ENCODE measurements around the gene MSRB1.
"Not testable (repeated sequence)": the region's sequence is repeated elsewhere in the genome, so short reads cannot be mapped to it uniquely, and the experiment has no call there.

The MSRB1 gene

DNA sequence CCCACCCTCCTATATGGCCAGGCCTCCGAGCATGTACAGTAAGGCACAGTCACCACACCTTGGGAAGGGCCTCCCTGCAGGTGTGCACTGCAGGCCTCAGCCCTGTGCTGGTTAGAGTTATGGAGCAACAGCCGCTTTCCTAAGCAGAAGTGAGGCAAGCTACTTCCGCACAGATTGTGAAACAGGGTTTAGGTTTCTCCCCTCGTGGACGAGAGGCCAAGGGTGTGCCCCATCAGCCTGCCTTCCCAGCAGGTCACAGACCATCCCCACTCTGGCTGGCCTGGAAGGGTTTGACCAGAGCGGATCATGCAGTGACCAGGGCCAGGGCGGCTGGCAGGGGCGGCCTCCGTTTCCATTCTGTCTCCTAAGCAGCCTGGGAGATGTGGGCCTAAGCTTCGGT is 4.7 kb downstream of the MSRB1 start:
- DNase-seq: no peak

DNA sequence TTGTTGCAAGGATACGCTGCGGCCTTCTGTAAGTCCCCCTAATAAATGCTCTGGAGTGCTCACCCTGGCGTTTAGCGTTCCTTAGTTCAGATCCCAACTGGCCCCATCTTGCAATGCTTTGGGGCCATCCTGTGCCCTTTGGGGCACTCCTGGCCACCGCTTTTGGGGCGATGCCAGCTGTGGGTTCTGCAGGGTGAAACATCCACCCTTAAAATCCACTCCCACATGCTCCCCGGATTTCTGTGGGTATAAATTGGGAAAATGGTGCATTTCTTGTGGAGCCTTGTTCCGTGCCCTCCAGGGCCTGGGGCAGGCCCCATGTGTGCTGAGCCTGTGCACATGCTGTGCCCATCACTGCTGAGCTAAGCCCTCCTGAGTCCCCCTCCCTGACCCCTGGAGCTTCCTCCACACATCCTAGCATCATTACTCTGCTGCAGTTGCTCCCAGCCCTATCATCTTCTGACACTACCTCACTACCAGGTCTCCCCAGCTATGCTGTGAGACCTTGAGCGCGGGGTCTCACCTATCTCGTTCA is 6.0 kb downstream of the MSRB1 start:
- no peak for DNase-seq

DNA sequence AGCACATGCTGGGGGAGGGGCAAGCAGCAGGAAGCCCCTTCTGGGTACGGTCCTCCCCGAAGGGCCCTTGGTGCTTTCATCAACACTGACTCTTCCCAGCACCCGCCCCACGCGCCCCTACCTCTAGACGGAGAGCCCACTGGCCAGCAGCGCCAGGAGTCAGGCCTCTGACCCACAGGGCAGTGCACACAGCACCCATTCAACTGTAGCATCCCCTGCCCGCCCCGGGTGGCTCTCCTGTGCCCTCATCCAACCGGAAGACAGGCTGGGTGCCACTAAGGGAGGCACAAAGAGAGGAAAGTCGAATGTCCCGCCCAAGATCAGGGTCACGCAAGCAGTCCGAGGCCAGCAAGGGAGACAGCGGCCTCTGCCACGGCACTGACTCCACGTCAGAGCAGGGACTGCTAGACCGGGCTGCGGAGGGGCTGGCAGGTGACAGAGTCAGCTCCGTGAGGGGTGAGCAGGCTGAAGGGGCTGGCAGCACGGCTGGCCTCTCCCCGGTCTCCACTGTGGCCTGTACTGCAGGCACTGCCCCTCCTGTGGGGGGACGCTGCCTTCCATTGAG is 9.8 kb downstream of the MSRB1 start:
- no peak for DNase-seq

DNA sequence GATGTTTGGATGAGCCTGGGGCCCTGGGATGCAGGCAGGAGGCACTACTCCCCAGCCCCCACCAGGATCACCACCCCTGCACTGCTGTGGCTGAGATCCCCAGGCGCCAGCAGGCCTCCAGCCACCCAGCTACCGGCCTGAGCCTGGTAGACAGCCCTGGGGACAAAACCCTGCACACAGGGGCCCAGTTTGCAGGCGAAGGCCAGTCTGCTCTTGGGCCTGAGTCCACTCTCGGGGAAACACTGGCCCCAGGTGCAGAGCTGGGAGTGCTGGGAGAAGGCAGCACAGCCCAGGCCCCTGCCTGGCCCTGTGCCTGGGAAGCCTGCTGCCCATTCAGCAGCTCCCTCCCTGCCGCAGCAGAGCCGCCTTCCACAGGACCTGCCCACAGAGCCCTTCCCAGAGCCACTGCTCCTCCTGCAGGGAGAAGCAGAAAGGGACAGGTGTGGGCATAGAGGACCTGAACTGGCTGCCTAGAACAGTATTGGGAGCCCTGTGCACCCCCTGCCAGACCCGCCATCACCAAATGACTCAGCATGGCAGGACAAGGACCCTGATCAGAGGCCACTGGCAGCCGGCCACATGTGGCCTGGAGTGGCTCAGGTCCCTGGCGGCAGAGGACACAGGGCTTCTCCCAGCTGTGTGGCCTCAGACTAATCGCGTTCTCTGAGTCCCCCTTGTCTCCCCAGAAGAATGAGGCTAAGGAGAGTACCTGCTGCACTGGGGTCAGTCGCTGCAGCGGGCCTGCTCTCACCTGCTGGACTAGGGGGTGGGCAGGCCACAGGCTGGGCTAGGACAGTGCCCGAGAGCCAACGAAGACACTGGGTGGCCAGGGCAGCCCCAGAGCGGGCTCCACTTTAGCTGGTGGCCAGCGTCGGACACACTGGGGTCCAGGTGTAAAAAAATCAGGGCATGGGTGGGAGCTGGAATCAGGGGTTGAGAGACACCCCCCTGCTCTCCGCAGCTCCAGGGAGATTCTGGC is 10.7 kb downstream of the MSRB1 start:
- DNase-seq: no peak

DNA sequence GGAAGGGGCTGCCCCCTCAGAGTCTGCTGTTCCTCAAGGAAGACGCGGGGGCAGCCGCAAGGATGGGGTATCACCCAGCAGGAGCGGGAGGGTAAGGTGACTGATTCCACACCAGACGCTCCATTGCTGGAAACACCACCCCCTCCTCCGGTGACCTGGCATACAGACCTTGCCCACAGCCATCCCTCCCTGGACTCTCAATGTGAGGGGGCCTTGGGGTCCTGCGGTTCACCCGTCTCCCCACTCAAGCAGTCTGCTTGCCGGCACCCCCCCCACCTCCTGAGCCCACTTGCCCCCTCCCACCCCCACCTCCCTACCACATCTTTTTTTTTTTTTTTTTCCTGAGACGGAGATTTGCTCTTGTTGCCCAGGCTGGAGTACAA is 12.7 kb downstream of the MSRB1 start:
- no peak for DNase-seq

DNA sequence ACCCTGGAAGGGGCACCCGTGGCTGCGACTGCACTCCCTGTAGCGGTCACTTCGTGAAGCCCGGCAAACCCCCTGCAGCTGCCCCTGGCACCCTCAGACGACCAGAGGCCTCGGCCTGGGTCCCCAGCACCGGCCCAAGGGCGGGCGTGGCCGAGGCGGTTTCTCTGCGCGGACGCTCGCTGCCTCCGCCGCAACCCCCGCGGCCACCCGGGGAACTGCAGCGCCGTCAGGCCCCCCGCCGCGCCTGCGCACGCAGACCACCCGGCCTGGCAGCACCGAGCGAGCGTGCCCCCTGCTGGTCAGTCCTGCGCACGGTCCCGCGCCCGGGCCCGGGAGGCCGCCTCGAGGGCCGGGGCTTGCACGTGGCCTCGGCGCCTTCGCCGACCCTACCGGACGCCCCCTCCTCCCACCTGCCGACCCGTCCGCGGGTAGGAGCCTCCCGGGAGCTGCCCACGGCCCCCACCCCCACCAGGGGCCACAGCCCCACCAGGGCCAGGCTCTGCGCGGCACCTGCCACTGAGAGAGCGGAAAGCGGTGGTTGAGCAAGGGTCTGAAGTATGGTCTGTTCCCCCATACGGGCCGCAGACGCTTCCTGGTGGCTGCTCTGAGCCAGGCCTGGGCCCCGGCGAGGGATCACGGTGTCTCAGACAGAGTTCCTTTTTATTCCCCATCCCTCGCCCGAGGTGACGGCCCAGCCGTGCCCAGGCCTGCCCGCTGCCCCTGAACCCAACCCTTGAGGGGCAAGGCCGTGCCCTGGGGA is 13.2 kb downstream of the MSRB1 start:
- DNase-seq: peak; percentile 84

DNA sequence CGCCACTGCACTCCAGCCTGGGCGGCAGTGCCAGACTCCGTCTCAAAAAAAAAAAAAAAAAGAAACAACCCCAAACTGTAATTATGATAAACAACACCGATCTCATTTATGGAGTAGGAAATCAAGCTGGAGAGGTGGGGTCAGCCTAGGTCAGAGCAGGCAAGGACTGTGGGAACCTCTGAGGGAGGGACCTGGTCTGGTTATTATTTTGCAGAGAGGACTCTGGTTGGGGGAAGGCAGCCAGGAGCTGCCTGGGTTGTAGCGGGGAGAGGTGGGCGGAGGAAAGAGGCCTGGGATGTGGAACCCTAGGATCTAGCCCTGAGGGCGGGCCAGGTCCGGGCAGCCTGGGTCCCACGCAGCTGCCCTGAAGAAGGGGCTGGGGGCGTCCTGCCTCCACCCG is 13.9 kb downstream of the MSRB1 start:
- DNase-seq: no peak

DNA sequence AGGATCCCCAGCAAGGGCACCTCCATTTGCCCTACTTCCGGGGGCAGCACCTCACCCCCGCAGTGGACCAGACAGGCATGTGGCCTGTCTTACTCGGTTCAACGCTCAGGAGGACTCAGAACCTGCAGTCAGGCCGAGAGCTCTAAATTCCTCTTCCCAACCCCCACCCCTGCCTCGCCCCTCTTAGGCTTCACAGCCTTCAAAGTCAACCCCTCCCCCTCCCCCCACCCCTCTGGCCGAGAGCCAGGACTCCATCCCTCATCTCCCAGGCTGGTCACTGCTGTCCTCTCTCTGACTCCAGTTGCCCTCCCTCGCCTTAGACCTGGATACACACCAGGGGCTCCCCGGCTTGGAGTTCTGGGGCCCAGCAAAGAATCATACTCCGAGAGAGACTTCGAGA is 16.7 kb downstream of the MSRB1 start:
- DNase-seq: no peak

DNA sequence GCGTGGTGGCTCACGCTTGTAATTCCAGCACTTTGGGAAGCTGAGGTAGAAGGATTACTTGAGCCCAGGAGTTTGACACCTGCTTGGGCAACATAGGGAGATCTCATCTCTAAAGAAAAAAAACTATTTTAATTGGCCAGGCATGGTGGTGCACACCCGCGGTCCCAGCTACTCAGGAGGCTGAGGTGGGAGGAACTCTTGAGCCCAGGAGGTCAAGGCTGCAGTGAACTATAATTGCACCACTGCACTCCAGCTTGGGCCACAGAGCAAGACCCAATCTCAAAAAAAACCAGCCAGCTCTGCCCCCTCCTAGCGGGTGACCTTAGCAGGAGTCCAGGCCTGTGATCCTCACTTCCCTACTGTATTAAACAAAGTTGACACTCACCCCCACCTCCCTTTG is 18.9 kb downstream of the MSRB1 start:
- no peak for DNase-seq

DNA sequence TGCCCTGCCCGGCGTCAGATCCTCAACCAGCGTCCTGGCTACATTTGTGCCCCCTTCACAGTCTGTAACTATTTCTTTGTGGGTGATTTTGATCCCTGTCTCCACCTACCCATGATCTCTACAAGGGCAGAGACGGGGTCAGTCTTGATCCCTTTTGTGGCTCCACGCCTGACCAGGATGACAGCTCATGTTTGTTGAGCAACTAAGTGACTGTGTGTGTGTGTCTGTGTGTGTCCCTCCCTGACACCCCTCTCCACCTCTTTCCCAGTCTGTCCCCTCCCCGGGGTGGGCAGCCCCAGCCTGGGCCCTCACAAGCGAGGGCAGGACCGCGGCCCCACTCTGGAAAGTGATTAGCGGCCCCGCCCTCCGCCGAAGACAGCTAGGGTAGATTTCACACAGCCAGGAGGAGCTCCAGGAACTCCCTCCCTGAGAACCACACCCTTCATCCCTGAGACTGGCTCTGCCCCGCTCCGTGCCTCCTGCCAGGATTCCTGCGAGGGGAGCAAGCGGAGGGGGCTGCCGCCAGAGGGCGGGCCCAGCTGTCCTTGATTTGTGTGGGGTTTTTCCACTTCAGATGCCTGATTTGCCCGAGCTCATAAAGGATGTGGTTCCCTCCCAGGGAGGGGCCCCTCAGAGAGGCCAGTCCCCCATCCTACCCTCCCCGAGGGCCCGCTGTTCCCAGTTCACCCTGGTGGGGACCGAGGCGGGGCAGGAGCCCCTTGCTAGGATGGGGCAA is 19.5 kb downstream of the MSRB1 start:
- DNase-seq: no peak

DNA sequence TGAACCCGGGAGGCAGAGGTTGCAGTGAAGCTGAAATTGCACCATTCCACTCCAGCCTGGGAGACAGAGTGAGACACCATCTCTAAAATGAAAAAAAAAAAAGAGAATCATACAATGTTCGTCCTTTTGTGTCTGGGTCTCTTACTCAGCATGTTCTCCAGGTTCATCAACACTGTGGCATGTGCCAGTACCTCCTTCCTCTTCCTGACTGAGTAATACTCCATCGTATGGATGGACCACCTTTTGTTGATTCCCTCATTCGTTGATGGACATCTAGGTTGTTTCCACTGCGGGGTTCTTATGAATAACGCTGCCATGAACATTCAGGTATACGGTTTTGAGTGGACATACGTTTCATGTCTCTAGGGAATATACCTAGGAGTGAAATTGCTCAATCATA is 20.6 kb downstream of the MSRB1 start:
- no peak for DNase-seq

DNA sequence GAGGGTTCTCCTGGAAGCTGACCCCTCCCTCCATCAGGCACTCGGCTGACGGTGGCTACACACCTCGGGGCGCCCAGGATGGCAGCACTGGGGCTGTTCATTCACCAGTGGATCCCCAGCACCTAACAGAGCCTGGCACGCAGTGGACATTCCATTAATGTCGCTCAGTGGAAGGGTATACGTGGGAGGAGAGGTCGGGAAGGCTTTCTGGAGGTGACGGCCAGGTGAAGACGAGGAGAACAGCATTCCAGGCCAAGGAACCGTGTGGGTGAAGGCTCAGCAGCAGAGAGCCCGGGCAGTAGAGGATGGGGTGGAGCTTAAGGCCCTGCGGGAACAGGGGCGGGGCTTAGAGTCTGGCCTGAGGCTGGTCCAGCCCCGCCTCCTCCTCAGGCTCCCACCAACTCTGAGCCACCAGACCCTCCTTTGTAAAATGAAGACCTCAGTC is 22.2 kb downstream of the MSRB1 start:
- no peak for DNase-seq

DNA sequence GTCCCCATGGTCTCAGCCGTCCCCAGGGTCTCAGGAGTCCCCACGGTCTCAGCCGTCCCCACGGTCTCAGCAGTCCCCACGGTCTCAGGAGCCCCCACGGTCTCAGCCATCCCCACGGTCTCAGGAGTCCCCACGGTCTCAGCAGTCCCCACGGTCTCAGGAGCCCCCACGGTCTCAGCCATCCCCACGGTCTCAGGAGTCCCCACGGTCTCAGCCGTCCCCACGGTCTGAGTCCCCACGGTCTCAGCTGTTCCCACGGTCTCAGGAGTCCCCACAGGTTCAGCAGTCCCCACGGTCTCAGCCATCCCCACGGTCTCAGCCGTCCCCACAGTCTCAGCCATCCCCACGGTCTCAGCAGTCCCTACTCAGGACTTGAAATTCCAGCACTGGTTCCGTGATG is 22.9 kb downstream of the MSRB1 start:
- DNase-seq: not testable (repeated sequence)

DNA sequence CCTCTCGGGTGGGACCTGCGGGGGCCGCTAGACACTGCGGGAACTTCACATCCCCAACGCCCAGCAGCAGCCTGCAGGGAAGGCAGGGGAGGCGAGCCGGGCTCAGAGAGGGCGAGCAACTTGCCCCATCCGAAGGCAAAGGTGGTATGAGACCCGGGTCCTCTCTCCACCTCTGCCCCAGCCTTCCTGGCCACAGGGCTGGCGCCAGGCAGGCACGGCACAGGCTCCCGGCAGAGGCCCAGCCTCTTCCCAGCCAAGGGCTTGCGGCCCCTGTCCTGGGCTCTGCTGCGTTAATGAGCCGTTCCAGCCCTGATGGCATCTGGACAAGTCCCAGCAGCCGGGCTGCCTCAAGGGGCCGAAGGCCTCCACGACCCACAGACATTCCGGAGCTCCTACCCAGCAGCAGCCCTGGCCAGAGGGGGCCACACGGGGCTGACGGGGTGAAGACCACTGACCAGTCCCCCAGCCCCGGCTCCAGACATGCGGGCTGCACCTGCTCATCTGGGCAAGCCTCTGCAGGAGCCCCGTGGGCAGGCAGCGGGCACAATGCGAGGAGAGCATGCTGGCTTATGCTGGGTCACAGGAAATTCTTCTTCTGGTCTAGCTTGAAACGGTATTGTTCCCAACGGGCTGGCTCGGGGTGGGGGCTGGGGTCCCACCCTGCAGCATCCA is 23.5 kb downstream of the MSRB1 start:
- DNase-seq: no peak

DNA sequence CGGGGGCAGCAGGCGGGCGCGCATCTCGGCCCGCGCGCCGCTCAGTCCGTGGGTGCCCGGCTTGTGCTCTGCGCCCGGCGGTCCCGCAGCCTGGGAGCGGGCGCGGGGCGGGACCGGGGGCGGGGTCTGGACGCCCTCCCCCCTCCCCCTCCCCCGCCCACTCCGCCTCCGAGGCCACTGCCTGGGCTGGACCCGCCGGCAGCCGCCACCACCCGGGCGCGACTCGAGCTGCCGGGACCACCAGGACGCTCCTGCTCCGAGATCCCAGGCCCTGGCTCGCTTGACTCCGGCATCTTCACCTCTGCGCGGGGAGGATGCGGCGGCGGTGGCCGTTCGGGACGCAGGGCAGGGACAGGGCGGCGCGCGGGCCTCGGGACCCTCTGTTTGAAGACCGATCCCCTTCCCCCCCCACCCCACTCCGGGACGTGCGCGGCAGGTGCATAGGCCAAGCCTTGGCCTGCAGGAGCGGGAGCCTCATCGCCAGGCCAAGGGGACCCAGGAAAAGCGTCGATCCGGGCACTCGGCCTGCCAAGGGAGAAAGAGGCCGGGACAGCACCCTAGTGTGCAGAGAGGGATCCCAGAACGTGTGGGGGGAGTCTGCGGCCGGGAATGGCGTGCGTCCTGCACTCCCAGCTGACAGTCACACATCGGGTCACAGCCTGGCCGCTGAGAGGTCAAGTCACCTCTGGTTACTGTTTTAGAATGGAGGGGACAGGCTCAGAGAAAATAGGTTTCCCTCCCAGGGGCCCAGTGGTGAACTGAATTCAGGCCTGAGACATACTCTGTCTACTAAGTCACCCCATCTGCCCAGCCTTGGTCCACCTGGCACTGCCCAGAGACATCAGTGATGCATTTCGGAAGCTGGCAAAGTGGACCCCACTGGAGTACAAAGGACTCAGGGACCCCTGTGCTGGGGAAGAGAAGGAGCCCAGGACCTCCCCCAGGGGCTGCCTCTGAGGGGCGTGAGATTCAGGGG is 24.4 kb downstream of the MSRB1 start, which contains the start of gene HS3ST6:
Gene HS3ST6, minus strand, starts transcription at position 65 of the 976 bp plus-strand sequence. CDS start 92 bp downstream, outside the sequence.
- DNase-seq: no peak

DNA sequence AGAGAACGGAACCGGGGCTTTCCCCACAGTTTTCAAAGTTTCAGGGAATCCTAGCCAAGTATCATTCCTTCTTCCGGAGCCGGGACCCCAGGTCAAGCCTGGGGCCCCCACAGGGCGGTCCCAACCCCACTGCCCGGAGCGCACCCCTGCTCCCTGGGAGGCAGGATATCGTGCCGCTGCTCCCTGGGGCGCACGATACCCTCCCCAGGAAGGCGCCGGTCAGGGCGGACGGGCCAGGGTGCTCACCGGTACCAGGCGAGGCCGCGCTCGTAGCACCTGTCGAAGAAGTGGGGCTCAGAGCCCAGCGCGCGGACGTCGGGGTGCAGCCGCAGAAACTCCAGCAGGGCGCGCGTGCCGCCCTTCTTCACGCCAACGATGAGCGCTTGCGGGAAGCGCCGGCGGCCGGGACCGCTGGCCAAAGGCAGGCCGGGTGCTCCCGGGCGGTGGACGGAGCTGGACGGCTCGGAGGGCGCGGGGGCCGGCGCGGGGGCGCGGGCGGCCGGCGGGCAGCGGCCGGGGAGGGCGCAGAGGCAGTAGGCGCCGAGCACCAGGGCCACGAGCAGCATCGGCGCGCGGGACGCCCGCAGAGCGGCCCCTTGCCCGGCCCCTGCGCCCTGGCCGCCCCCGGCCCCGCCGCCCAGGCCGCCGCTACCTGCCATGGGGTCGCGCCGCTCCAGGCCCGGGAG is 25.2 kb downstream of the MSRB1 start:
- no peak for DNase-seq

DNA sequence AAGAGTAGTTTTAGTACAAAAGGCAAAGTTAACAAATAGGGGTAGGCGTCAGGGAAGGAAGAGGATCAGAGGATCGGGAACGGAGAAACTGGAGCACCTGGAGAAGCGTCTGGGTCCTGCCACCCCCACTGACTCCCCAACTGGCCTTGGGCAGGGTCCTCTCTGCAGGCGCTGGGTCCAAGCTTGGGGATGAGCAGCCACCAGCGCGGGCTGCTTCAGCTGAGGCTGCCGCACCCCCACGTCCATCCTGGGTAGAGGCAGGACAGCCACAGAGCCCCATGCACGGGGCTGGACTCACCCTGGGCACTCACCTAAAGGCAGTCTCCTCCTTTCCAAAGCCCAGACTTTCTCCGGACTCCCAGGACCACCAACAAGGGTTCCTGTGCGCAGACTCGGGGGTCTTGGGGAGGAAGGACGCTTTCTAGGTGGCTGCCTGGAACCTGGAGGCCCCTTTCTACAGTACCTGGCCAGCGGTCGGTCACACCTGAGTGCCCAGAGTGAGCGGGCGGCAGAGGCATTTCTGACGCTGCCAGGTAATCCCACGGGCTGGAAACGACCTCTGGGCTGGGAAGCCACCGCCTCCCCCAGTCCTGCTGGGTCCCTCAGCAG is 25.8 kb downstream of the MSRB1 start:
- DNase-seq: no peak

DNA sequence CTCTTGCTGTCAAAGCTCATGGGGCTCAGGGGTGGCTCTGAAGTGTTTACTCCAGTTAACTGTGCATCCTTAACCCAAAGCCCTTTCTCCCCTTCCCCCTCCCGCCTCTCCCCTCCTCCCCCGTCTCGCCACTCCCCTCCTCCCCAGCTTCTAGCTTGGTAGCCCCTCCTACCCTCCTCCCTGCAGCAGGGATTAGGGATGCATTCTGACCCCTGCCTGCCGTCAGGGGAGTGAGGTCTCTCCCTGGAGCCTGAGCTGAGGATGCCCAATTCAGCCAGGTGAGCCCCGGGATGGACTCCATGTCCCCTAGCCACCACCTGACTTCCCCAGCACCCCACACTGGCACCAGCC is 26.4 kb downstream of the MSRB1 start:
- DNase-seq: no peak

DNA sequence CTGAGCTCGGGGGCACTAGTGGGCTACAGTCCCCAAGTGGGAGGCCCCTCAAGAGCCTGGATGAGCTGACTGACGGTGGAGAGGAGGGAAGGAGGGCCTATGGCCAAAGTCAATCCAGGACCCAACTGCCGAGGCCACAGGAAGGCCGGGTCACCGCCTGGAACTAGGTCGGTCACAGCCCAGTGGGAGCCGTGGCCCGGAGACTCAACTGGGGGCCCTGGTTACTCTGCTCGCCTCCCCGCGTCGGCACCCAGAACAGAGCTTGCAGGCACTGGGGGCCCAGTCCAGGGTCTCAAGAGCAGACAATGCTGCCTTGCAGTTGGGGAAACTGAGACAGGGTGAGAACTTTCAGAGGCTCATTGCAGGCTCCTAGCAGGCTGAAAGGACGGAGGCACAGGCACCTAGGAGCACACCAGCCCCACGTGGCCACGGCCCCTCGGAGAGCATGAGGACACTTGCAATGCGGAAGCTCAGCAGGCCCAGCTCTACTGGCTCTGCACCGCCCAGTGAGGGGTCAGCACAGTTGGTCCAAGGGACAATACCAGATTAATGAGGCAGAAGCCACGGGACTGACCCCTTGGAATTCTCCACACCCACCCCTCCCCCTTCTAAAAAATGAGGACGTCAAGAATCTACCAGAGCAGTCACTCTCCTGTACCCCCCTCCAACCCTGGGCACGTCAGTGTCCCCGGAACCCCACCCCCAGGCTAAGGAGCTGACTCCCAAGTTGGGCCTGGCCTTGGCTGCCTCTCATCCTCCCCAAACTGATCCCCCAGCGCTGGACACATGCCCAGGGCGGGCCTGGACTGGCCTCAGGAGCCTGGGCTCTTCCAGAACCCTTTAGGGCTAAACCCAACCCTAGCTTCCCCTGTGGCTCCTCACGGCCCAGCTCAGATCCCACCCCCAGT is 27.0 kb downstream of the MSRB1 start:
- no peak for DNase-seq

All from CD4-positive, alpha-beta T cell treated with Interleukin-4 for 4 hours (primary cell).